ENCODE results near the gene GTF2A1. TPM values are rescaled to one million over a fixed set of nuclear protein-coding genes. Genes with fewer than 3 reads are reported as not detected.

The GTF2A1 gene
- polyA plus RNA-seq, 3 donors = 7.9 to 15.8 (median 9.2) TPM

DNA sequence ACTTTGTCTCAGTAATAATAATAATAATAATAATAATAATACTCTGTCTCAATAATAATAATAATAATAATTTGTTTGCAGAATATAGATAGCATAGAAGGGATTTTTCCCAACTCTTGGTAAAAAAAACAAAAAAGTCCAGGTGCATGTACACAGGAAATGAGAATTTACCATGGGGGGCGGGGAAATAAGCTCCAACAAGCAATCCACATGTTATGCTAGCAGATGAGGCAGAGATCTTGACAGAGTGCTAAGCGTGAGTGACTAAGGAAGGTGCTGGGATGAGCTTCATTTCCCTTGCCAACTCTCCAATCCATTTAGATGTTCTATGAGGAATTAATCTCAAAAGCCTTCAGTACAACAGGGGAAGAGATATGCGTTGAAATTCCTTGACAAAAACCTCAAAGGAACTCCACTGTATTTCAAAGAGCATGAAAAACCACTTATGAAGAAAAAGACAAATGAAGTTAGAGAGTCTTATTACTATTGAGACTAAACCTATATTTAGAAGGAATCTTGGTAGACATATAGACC lies 44.9 kb upstream of the GTF2A1 start:
- intact Hi-C loops (cut with micrococcal nuclease) = loop anchor here in 1 of 2 donors (5.0 kb wide), 1 partner anchor 197 kb away; no protein-coding TSS in a partner anchor
- Histone ChIP-seq H3K9ac (ENCODE audit: insufficient read depth, low read length, poor library complexity, severe bottlenecking) (no peak overlapping the region), H3K4me2 (replicated peaks; ENCODE audit: extremely low read depth, low read length, poor library complexity, severe bottlenecking) (no peak overlapping the region), H3K27me3 (ENCODE audit: control insufficient read depth in 2 of 2, insufficient read depth in 2 of 2, low read length in 2 of 2) (no peaks in the 10 kb centered on the region), H3K4me3 (replicated peaks in 1 of 3; ENCODE audit: low read depth in 2 of 3, low read length in 3 of 3) (no peak overlapping the region), H3K9me3 (replicated peaks in 1 of 2; ENCODE audit: control insufficient read depth in 1 of 2, insufficient read depth in 1 of 2, low read length in 2 of 2) (no peaks in the 10 kb centered on the region), H3K79me2 (ENCODE audit: insufficient read depth, low read length) (no peaks in the 10 kb centered on the region), H2AFZ (ENCODE audit: insufficient read depth, low read depth, low read length, poor library complexity, severe bottlenecking) (no peak overlapping the region), H3K36me3 (replicated peaks in 1 of 2; ENCODE audit: control insufficient read depth in 1 of 2, insufficient read depth in 2 of 2, low read length in 2 of 2) (no peaks in the 10 kb centered on the region), H4K20me1 (ENCODE audit: insufficient read depth, low read length) (no peaks in the 10 kb centered on the region), H3K27ac (ENCODE audit: low read depth in 1 of 2, low read length in 2 of 2) (no peak overlapping the region), H3K4me1 (ENCODE audit: control insufficient read depth in 1 of 2, insufficient read depth in 2 of 2, low read length in 2 of 2) (no peaks in the 10 kb centered on the region)
- no peak overlapping the region for H3K4me3 Mint-ChIP-seq
- TF ChIP-seq, protein P1, sequence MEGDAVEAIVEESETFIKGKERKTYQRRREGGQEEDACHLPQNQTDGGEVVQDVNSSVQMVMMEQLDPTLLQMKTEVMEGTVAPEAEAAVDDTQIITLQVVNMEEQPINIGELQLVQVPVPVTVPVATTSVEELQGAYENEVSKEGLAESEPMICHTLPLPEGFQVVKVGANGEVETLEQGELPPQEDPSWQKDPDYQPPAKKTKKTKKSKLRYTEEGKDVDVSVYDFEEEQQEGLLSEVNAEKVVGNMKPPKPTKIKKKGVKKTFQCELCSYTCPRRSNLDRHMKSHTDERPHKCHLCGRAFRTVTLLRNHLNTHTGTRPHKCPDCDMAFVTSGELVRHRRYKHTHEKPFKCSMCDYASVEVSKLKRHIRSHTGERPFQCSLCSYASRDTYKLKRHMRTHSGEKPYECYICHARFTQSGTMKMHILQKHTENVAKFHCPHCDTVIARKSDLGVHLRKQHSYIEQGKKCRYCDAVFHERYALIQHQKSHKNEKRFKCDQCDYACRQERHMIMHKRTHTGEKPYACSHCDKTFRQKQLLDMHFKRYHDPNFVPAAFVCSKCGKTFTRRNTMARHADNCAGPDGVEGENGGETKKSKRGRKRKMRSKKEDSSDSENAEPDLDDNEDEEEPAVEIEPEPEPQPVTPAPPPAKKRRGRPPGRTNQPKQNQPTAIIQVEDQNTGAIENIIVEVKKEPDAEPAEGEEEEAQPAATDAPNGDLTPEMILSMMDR (IDR thresholded peaks at IDR 0.05) = no peak
- H3K36me3 Mint-ChIP-seq = no peaks in the 10 kb centered on the region
- no peaks in the 10 kb centered on the region for H3K4me1 Mint-ChIP-seq
- H3K9me3 Mint-ChIP-seq = no peaks in the 10 kb centered on the region
- H3K27ac Mint-ChIP-seq = no peak overlapping the region
- 100% methylated on average over 1 of the region's 3 CpGs for WGBS (ENCODE audit: insufficient coverage)
- no peak for DNase-seq
- H3K27me3 Mint-ChIP-seq (ENCODE audit: low read depth in 3 of 3) = peaks cover 0 to 1% (median 0%) of the 10 kb centered on the region in 3 donors

DNA sequence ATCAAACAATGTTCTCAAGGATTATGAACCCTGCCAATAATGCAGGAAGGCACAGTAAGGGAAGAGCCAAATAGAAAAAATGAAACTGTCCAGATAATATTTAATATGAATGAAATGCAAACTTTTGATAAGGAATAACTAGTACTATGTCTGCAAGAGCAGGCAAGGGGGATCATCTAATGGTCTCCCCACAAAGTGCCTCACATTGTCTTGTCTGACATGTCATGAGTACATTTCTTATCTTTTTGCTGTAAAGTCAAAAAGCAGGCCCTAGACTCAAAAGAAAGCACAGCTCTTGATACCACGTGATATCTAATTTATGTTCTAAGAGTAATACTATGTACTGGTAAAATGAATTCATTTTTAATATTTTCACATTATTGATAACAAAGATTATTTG lies 43.9 kb upstream of the GTF2A1 start:
- Histone ChIP-seq H3K4me3 (replicated peaks in 1 of 3; ENCODE audit: low read depth in 2 of 3, low read length in 3 of 3) (no peak overlapping the region), H3K79me2 (ENCODE audit: insufficient read depth, low read length) (no peaks in the 10 kb centered on the region), H3K27me3 (ENCODE audit: control insufficient read depth in 2 of 2, insufficient read depth in 2 of 2, low read length in 2 of 2) (no peaks in the 10 kb centered on the region), H4K20me1 (ENCODE audit: insufficient read depth, low read length) (no peaks in the 10 kb centered on the region), H3K4me2 (replicated peaks; ENCODE audit: extremely low read depth, low read length, poor library complexity, severe bottlenecking) (no peak overlapping the region), H3K9me3 (replicated peaks in 1 of 2; ENCODE audit: control insufficient read depth in 1 of 2, insufficient read depth in 1 of 2, low read length in 2 of 2) (no peaks in the 10 kb centered on the region), H3K36me3 (replicated peaks in 1 of 2; ENCODE audit: control insufficient read depth in 1 of 2, insufficient read depth in 2 of 2, low read length in 2 of 2) (no peaks in the 10 kb centered on the region), H3K9ac (ENCODE audit: insufficient read depth, low read length, poor library complexity, severe bottlenecking) (no peak overlapping the region), H3K4me1 (ENCODE audit: control insufficient read depth in 1 of 2, insufficient read depth in 2 of 2, low read length in 2 of 2) (no peaks in the 10 kb centered on the region), H3K27ac (ENCODE audit: low read depth in 1 of 2, low read length in 2 of 2) (no peak overlapping the region), H2AFZ (ENCODE audit: insufficient read depth, low read depth, low read length, poor library complexity, severe bottlenecking) (no peak overlapping the region)
- Mint-ChIP-seq H3K9me3 (no peaks in the 10 kb centered on the region), H3K27ac (no peak overlapping the region), H3K4me3 (no peak overlapping the region), H3K4me1 (no peaks in the 10 kb centered on the region), H3K36me3 (no peaks in the 10 kb centered on the region), H3K27me3 (ENCODE audit: low read depth in 3 of 3) (no peaks in the 10 kb centered on the region)
- no CpG with 5 or more reads among the region's 1 CpG for WGBS (ENCODE audit: insufficient coverage)
- no peak for DNase-seq
- TF ChIP-seq, protein P1 (IDR thresholded peaks at IDR 0.05) = no peak
- intact Hi-C loops (cut with micrococcal nuclease) = loop anchor here in 1 of 2 donors (5.0 kb wide), 1 partner anchor 198 kb away; no protein-coding TSS in a partner anchor

Data from CD14-positive monocyte (primary cell).